Pancreas (tissue), 10 donors: ENCODE data around the gene FHDC1. TPM values are rescaled to one million over a fixed set of nuclear protein-coding genes. Genes with fewer than 3 reads are reported as not detected.

Experiments used
- ATAC-seq, 4 donors: fragments of 200-7000 bp; cut with Tn5 transposase; one replicate each; pipeline versions ENCODE4 v1.8.0 to v1.9.1; 2020; ENCODE audit warnings: mild to moderate bottlenecking in 4 of 4, moderate library complexity in 4 of 4
- DNase-seq, 6 donors: peaks; one replicate each; pipeline ENCODE4 v3.0.0-alpha.2; 2020
- FAIRE-seq: peaks from 2 replicates; lab custom pipeline; 2012; peaks lifted over from hg19 to GRCh38; lab: Jason Lieb, UNC
- H3K27ac ChIP-seq, 4 donors: fragments of 200-600 bp; sonication (generic); 1 replicate in 3 of 4; 2 replicates in 1 of 4; pipeline versions ENCODE4 v1.5.0 to v1.8.0; 2020
- H3K27me3 ChIP-seq, 4 donors: fragments of 200-600 bp; one replicate each; pipeline ENCODE4 v1.8.0; 2021
- H3K36me3 ChIP-seq, 3 donors: fragments of 200-600 bp; sonication (generic) in 1 of 3; one replicate each; pipeline versions ENCODE4 v1.5.0 to v1.8.0; 2020 to 2021
- H3K4me1 ChIP-seq, 3 donors: fragments of 200-600 bp; one replicate each; pipeline ENCODE4 v1.8.0; 2021
- H3K4me3 ChIP-seq, 4 donors: fragments of 200-600 bp; sonication (generic) in 2 of 4; one replicate each; pipeline versions ENCODE4 v1.5.0 to v1.8.0; 2020 to 2021
- H3K9me3 ChIP-seq, 4 donors: fragments of 200-600 bp; one replicate each; pipeline ENCODE4 v1.8.0; 2021
- WGBS, 2 donors: extraction: QIAGEN DNeasy Blood & Tissue Kit; methylation state at CpG; one replicate each; pipeline ENCODE4 v1.1.7; 2013; 5-methylcytosine and 5-hydroxymethylcytosine counted together
- intact Hi-C, 3 donors: fragments of 100-400 bp; cut with DNase I; formaldehyde crosslinking; loops; one replicate each; pipeline versions ENCODE4 v1.11.1 to v1.14.2; 2022
- polyA plus RNA-seq, 2 donors: library from polyadenylated mRNA; stranded (reverse); fragments of 200-250 nt; gene quantifications; one replicate each; pipeline ENCODE4 v1.2.3, GENCODE V29; 2013
- total RNA-seq, 6 donors: library from RNA; stranded (reverse); fragmentation: NEBNext Ultra II Directional in 4 of 6; extraction: Animal tissue kit (Norgen Biotek cat#: 25700) in 4 of 6; gene quantifications; one replicate each; pipeline versions ENCODE4 v1.2.1 to v1.2.4, GENCODE V29; 2021 to 2023
- TF ChIP-seq, protein P1 (sequence below), 4 donors: fragments of 200-600 bp; sonication (generic) in 3 of 4; IDR thresholded peaks; one replicate each; pipeline versions ENCODE4 v1.5.0 to v1.8.0; 2021; ENCODE audit warnings: antibody characterized with exemption in 4 of 4
- donor health status: healthy with polysubstance abuse.
- donor health status: DM: no; HTN: no; CAD: no; lungs with moderate emphysema.
- donor health status: DM: no; HTN: no; CAD: no.
- donor health status: control.
- donor health status: control.
- donor health status: Bipolar disorder and iron deficiency.
- donor health status: DM: yes; HTN: yes; CAD: no.
- donor health status: DM: no; HTN: no; CAD: no.
- donor health status: DM: no; HTN: no; CAD: no.
- donor health status: DM: yes; HTN: yes; CAD: no.

FHDC1 gene
- total and polyA plus RNA-seq, 8 donors: 0.68 to 1.5 (median 1.0) TPM

DNA sequence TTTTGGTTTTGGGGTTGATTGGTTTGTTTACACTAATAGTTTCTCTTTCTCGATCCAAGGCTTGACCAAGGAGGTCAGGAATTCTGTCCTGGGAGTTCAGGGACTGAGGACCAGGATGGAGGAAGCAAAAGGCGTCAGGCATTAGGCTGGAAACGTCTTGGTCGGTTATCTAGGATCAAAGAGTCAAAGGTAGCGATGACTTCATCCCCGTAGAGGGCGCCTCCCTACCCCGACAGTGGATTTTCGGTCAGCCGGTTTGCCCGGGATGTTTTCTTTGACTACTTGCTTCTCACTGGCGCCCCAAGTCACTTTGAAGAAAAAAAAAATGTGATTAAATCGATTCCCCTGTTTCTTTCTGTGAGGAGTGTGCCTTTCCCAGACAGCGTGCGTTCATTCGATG is 980 bp upstream of the FHDC1 start:
- no peaks in the 10 kb centered on the region for H3K36me3 ChIP-seq
- WGBS, 2 donors: 17 to 23% methylated on average over 16 of the region's 16 CpGs
- H3K4me3 ChIP-seq: peak overlapping the region in 2 of 4 donors; percentile 67 to 71
- FAIRE-seq: no peak
- DNase-seq: peak in 3 of 6 donors; percentile 35 to 58 (median 44)
- no peaks in the 10 kb centered on the region for H3K27me3 ChIP-seq
- H3K27ac ChIP-seq: peak overlapping the region; percentile 62 to 85 (median 75)
- TF ChIP-seq, protein P1, sequence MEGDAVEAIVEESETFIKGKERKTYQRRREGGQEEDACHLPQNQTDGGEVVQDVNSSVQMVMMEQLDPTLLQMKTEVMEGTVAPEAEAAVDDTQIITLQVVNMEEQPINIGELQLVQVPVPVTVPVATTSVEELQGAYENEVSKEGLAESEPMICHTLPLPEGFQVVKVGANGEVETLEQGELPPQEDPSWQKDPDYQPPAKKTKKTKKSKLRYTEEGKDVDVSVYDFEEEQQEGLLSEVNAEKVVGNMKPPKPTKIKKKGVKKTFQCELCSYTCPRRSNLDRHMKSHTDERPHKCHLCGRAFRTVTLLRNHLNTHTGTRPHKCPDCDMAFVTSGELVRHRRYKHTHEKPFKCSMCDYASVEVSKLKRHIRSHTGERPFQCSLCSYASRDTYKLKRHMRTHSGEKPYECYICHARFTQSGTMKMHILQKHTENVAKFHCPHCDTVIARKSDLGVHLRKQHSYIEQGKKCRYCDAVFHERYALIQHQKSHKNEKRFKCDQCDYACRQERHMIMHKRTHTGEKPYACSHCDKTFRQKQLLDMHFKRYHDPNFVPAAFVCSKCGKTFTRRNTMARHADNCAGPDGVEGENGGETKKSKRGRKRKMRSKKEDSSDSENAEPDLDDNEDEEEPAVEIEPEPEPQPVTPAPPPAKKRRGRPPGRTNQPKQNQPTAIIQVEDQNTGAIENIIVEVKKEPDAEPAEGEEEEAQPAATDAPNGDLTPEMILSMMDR (IDR thresholded peaks at IDR 0.05): no peak
- H3K4me1 ChIP-seq: no peaks in the 10 kb centered on the region
- intact Hi-C loops: no loop called here
- peak; percentile 21 to 43 (median 32) for ATAC-seq
- H3K9me3 ChIP-seq: no peaks in the 10 kb centered on the region

DNA sequence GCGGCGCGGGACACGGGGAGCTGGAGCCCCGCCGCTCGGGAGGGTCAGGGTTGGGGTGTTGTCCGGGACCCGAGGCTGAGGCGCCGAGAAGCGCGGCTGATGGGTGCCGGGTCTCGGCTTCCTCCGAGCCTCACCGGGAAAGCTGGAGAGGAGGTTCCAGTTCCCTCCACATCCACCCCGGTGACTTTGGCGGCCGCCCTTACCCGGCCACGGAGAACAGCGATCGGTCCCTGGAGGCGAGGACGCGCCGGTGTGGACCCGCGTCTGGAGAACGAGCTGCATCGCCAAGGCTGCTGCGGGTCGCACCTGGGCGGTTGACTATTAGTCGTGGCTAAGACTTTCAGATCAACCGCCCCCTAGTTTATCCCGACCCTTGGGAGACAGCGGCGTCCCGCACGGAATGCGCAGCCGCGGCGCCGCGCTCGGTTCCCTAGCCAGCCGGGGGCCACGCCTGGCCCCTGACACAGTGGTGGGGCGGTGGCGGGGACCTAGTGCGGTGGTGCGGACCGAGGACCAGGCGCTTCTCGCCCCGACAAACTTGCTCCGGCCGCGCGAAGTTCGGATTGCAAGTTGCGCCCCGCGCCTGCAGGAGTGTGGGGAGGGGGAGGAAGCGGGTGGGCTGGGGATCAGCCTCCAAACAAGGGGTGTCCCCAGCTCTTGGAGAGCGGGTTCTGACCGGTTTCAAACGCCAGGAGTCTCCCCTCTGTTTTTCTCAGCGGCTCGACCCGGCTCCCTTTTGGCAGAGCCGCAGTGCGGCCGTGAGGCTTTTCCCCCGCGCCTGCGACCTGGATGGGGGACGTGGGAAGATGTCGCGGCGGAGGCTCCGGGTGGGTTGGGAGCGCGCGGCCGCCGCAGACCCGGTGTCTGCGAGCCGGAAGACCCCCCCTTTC is 568 bp downstream of the FHDC1 start:
- peak; percentile 16 to 39 (median 28) for ATAC-seq

DNA sequence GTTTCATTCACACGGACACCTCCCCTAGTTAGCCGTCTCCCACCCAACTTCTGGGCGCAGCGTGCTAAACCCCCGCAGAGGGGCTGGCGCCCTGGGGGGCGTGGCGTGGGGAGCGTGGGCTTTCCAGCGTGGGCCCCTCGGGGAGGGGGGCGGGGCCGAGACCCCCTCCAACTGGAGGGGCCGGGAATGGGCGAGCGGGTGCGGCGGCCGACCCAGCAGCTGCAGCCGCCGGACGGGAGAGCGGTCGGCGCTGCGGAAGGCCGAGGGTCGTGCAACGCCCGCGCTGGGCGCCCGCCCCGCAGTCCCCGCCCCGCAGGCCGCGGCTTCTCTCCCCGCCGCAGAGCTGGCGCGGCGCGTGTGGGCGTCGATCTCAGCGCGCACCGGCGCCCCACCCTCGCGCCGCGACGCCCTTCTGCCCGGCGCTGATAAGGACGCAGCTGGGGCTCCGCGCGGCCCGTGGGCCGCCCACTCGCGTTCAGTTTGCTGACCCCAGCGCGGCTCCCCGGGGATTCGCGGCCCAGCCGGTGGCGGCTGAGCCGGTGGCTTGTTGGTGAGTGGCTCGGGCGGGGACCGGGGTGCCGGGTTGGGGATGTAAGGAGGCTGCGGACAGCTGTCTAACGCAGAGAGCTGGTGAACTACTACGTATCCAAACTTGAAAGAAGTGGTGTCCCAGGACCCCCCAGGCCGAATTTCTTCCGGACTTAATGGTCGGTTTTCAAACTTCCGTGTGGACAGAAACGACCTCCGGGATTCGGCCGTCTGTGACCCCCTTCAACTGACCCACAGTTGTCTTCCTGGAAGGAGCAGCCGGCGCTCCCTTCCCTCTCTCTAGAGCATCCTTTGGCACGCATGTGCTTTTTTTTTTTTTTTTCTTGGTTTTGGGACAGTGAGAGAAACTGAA is 1.5 kb downstream of the FHDC1 start:
- Histone ChIP-seq H3K27me3 (no peaks in the 10 kb centered on the region), H3K9me3 (no peaks in the 10 kb centered on the region), H3K4me1 (no peaks in the 10 kb centered on the region), H3K27ac (no peak overlapping the region), H3K4me3 (peak overlapping the region; percentile 55 to 74 (median 69)), H3K36me3 (no peaks in the 10 kb centered on the region)
- ATAC-seq: peak; percentile 29 to 61 (median 38)
- intact Hi-C loops: no loop called here
- DNase-seq: peak; percentile 14 to 79 (median 42)
- 1% methylated on average over 58 to 91 of the region's 91 CpGs for WGBS, 2 donors
- TF ChIP-seq, protein P1 (IDR thresholded peaks at IDR 0.05): no peak
- no peak for FAIRE-seq

More for the DNA sequence above, 568 bp downstream of the FHDC1 start:
- WGBS, 2 donors: 1% methylated on average over 83 to 93 of the region's 93 CpGs
- intact Hi-C loops: no loop called here
- DNase-seq: peak; percentile 22 to 85 (median 48)
- peak overlapping the region in 2 of 4 donors; percentile 62 to 85 for H3K27ac ChIP-seq
- H3K36me3 ChIP-seq: no peaks in the 10 kb centered on the region
- no peaks in the 10 kb centered on the region for H3K27me3 ChIP-seq
- peak overlapping the region; percentile 55 to 74 (median 69) for H3K4me3 ChIP-seq
- no peaks in the 10 kb centered on the region for H3K4me1 ChIP-seq
- TF ChIP-seq, protein P1 (IDR thresholded peaks at IDR 0.05): no peak
- H3K9me3 ChIP-seq: no peaks in the 10 kb centered on the region
- no peak for FAIRE-seq

DNA sequence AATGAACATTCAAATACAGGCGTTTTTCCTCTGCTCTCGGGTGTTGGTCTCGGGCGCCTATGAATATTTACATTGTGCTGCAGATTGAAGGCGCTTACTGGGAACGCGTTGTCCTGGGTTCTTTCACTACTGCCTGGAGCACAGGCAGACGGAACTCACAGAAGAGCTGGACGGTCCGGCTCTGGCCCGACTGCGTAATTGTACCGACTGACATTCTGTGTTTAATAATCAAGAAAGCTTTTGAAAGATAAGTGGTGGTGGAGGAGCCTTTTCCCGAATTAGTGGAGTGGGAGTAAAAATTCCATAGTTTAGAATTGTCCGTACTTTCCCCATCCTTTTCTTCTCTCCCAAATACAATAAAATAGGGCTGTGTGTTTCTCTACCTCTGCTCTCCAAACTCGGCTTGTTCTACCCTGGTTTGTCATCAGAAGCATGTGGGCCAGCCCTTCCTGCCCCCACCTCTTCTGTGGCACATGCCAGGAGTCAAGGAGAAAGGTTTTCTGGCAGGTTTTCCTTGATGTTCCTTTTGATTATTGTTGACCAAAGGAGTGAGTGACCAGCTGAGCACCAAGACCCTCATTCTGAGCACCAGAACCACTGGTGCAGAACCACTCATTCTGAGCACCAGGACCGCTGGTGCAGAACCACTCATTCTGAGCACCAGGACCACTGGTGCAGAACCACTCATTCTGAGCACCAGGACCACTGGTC is 2.3 kb downstream of the FHDC1 start:
- FAIRE-seq (no peak), DNase-seq (no peak)

More for the DNA sequence above, 2.3 kb downstream of the FHDC1 start:
- intact Hi-C loops: no loop called here
- Histone ChIP-seq H3K9me3 (no peaks in the 10 kb centered on the region), H3K4me1 (no peaks in the 10 kb centered on the region), H3K27me3 (no peaks in the 10 kb centered on the region), H3K27ac (no peak overlapping the region), H3K36me3 (no peaks in the 10 kb centered on the region), H3K4me3 (peak overlapping the region in 3 of 4 donors; percentile 67 to 74 (median 71))
- WGBS, 2 donors: 11 to 13% methylated on average over 17 of the region's 17 CpGs
- ATAC-seq: peak in 1 of 4 donors; percentile 1
- TF ChIP-seq, protein P1 (IDR thresholded peaks at IDR 0.05): no peak
